ENCODE measurements around the gene HOXA3. TPM values are rescaled to one million over a fixed set of nuclear protein-coding genes. Genes with fewer than 3 reads are reported as not detected.

The HOXA3 gene
- total RNA-seq, 1 experiment from 2014 or later: 9.2 TPM

- intact Hi-C loops (cut with micrococcal nuclease): no loop called here
- peak; percentile 88 for ATAC-seq
- no peak for TF ChIP-seq FOSL1 (IDR thresholded peaks at IDR 0.05; ENCODE audit: low read depth)
- TF ChIP-seq SP1 (IDR thresholded peaks at IDR 0.05; ENCODE audit: low read depth): no peak
- no peak for TF ChIP-seq CTCF (IDR thresholded peaks at IDR 0.05 in 2 of 3, conservative IDR thresholded peaks at IDR 0.05 in 1 of 3; ENCODE audit: borderline replicate concordance in 1 of 3, insufficient read depth in 1 of 3, low read depth in 2 of 3, low read length in 2 of 3)
- TF ChIP-seq POLR2A (IDR thresholded peaks at IDR 0.05; ENCODE audit: borderline replicate concordance, extremely low read depth, insufficient read depth, insufficient read length): no peak
- TF ChIP-seq CBX3 (IDR thresholded peaks at IDR 0.05; ENCODE audit: low read depth): no peak
- TF ChIP-seq CEBPB (IDR thresholded peaks at IDR 0.05; ENCODE audit: low read depth): peak; percentile 37
- no peak for TF ChIP-seq SRF (IDR thresholded peaks at IDR 0.05; ENCODE audit: low read depth)
- TF ChIP-seq EZH2 (IDR thresholded peaks at IDR 0.05): no peak
- no peak for TF ChIP-seq ATF3 (IDR thresholded peaks at IDR 0.05)
Measured at GRCh38 chr7:27071622-27072390, 80.6 kb downstream of the HOXA3 start.

More at GRCh38 chr7:27071622-27072390, 80.6 kb downstream of the HOXA3 start:
- H4K20me1 ChIP-seq (ENCODE audit: insufficient read depth): no peaks in the 10 kb centered on the region
- no peak overlapping the region for H3K4me3 ChIP-seq (replicated peaks in 1 of 2; ENCODE audit: low read depth in 1 of 2, low read length in 2 of 2)
- H3K9me3 ChIP-seq (ENCODE audit: control insufficient read depth in 1 of 2, insufficient read depth in 1 of 2, low read depth in 1 of 2, low read length in 2 of 2): no peaks in the 10 kb centered on the region
- no TSS peak for BruUV-seq (replicated peaks)
- peak overlapping the region; percentile 64 for H2AFZ ChIP-seq (ENCODE audit: low read depth, low read length, poor library complexity, severe bottlenecking)
- POLR2A ChIA-PET: no interaction called here
- H3K4me2 ChIP-seq (ENCODE audit: low read length): peak overlapping the region; percentile 52
- H3K79me2 ChIP-seq (ENCODE audit: insufficient read depth, low read length): no peaks in the 10 kb centered on the region
- CTCF ChIA-PET: no interaction called here
- H3K9ac ChIP-seq (ENCODE audit: low read length): no peak overlapping the region
- no peaks in the 10 kb centered on the region; a peak in 1 of 4 replicates for H3K36me3 ChIP-seq (ENCODE audit: control insufficient read depth in 1 of 2, insufficient read depth in 2 of 2, low read length in 2 of 2)
- H3K9me2 ChIP-seq (ENCODE audit: insufficient read depth): no peaks in the 10 kb centered on the region
- H3K27me3 ChIP-seq (ENCODE audit: insufficient read depth, low read length): no peaks in the 10 kb centered on the region
- no peak overlapping the region for H3K27ac ChIP-seq (ENCODE audit: low read depth, low read length)
- peaks cover 14 to 17% of the 10 kb centered on the region in 2 experiments for H3K4me1 ChIP-seq (ENCODE audit: control insufficient read depth in 1 of 2, insufficient read depth in 2 of 2, low read length in 2 of 2)
- RAD21 ChIA-PET (ENCODE audit: low non-redundant PET in 1 of 2, low total read pairs in 2 of 2, uncharacterized antibody in 2 of 2, unreplicated experiment in 2 of 2): no interaction called here
- no peak for DNase-seq (ENCODE audit: low read depth, low spot score)

Data from HCT116 (cell line).